Measurements from ENCODE around the gene CEP170B. TPM values are rescaled to one million over a fixed set of nuclear protein-coding genes. Genes with fewer than 3 reads are reported as not detected.

Gene CEP170B
- total RNA-seq, 2 experiments from 2014 or later = 5.2 to 5.3 TPM

DNA sequence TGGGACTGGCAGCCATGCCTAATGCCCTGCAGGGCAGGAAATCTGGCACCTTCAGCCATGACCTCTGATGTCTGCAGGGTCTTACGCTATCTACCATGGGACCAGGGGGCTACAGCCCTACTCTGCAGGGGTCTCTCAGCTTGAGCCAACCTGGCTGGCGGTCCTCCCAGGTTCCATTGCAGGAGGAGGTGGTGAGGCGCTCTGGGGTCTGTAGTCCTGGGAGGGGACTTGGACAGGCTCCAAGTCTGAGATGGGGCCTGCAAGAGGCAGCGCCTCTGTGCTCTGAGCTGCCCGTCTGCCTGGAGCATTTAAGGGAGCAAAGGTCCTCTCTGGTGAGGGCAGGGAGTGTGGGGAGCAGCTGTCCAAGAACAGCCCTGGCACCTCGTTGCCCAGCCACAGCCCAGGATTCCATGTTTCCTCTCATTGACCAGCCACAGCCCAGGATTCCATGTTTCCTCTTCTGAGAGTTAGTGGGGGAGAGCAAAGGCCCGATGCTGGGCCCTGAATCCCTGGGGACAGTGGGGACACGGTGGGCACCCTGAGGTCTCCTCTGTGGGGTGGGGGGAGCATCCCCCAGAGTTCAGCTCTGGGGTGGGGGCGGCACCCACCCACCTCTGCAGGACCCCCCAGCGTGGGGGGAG, 60.3 kb downstream of the CEP170B start:
- intact Hi-C loops (cut with micrococcal nuclease) = no loop called here
- H3K4me3 Mint-ChIP-seq = no peak overlapping the region
- no peak overlapping the region for H3K27ac Mint-ChIP-seq
- POLR2A ChIA-PET = no interaction called here
- H3K36me3 Mint-ChIP-seq = no peaks in the 10 kb centered on the region
- peaks cover 3% of the 10 kb centered on the region for H3K4me1 Mint-ChIP-seq (ENCODE audit: low read depth)
- DNase-seq = no peak
- CTCF ChIA-PET = no interaction called here
- H3K27me3 Mint-ChIP-seq = peaks cover 2% of the 10 kb centered on the region
- H3K9me3 Mint-ChIP-seq = peaks cover 3% of the 10 kb centered on the region

GRCh38 chr14:104925855-104926609, 61.0 kb downstream of the CEP170B start:
- Mint-ChIP-seq H3K27me3 (peaks cover 2% of the 10 kb centered on the region), H3K27ac (no peak overlapping the region), H3K4me1 (ENCODE audit: low read depth) (peaks cover 3% of the 10 kb centered on the region), H3K9me3 (peaks cover 3% of the 10 kb centered on the region), H3K4me3 (no peak overlapping the region), H3K36me3 (no peaks in the 10 kb centered on the region)
- CTCF ChIA-PET = no interaction called here
- DNase-seq = no peak
- intact Hi-C loops (cut with micrococcal nuclease) = no loop called here
- POLR2A ChIA-PET = no interaction called here

DNA sequence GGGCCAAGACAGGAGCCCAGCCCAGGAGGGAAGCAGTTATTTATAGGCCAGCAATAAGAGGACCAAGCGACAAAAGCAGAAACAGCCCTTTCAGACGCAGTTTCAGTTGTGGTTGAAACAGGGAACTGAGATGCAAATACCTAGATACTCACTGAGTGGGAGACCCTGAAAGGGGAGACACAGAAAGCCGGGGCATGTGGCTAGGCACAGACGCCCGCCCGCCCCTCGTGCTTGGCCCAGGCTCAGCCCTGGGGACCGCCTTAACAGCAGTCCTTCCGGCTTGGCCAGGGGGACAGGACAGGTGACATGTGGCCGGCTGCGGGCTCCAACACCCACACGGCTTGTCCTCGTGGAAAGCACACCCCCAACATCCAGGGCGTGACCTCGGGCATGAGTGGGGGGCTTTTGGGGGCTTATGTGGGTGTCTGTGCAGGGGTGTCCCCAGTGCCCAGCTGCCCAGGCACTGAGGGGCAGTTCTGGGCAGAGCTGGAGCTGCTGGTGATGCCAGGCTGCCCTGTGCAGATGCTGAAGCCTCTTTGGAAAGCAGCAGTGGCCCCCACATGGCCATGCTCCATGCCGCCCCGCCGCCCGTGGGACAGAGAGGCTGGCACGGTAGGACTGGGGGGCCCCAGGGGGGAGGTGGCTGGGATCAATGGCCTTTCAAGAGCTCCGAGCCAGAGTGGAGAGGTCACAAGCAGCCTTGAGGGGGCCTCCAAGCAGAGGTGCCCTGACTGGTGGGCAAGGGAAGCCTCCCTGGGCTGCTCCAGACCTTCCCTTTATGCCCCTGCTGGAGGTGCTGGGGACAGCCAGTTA, 61.8 kb downstream of the CEP170B start:
- Mint-ChIP-seq H3K27ac (no peak overlapping the region), H3K4me3 (no peak overlapping the region), H3K4me1 (ENCODE audit: low read depth) (peaks cover 3% of the 10 kb centered on the region), H3K27me3 (peaks cover 2% of the 10 kb centered on the region), H3K9me3 (peaks cover 3% of the 10 kb centered on the region), H3K36me3 (no peaks in the 10 kb centered on the region)
- intact Hi-C loops (cut with micrococcal nuclease) = no loop called here
- POLR2A ChIA-PET = no interaction called here
- CTCF ChIA-PET = no interaction called here
- no peak for DNase-seq

- H3K9me3 Mint-ChIP-seq = peaks cover 3% of the 10 kb centered on the region
- intact Hi-C loops (cut with micrococcal nuclease) = no loop called here
- peaks cover 3% of the 10 kb centered on the region for H3K4me1 Mint-ChIP-seq (ENCODE audit: low read depth)
- peaks cover 2% of the 10 kb centered on the region for H3K27me3 Mint-ChIP-seq
- POLR2A ChIA-PET = no interaction called here
- DNase-seq = no peak
- no peaks in the 10 kb centered on the region for H3K36me3 Mint-ChIP-seq
- CTCF ChIA-PET = no interaction called here
- H3K4me3 Mint-ChIP-seq = no peak overlapping the region
- H3K27ac Mint-ChIP-seq = no peak overlapping the region
Observed at GRCh38 chr14:104927432-104927816, 62.4 kb downstream of the CEP170B start.

GRCh38 chr14:104927901-104928300, 62.8 kb downstream of the CEP170B start:
- H3K4me3 Mint-ChIP-seq = no peak overlapping the region
- CTCF ChIA-PET = no interaction called here

DNA sequence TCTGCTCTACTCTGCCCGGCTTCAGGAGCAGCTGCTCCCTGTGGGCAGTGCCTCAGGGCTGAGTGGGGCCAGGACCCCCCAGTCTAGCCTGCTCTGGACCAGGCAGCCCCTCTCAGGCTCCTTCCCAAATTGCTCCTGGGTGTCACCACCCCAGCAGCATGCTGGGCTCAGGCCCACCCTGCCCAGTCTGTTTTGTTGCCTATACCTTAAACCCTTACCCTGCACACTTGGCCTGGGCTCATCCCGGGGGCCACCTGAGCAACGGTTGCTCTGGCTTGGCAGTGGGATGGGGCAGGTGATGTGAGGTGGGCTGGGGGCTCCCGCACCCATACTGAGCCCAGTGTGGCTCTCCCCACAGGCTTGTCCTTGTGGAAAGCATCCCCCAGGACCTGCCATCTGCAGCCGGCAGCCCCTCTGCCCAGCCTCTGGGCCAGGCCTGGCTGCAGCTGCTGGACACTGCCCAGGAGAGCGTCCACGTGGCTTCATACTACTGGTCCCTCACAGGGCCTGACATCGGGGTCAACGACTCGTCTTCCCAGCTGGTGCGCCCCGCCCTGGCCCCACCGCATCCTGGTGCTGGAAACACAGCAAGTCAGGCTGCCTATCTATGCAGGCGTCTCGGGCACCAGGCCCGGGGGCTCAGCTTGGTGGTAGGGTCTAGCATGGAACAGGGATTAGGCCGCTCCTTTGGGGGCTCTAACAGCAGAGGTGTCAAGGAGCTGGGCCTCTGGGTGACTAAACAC, 63.5 kb downstream of the CEP170B start:
- Mint-ChIP-seq H3K27me3 (peaks cover 2% of the 10 kb centered on the region), H3K4me3 (no peak overlapping the region), H3K9me3 (peaks cover 3% of the 10 kb centered on the region), H3K4me1 (ENCODE audit: low read depth) (peaks cover 3% of the 10 kb centered on the region), H3K36me3 (no peaks in the 10 kb centered on the region), H3K27ac (no peak overlapping the region)
- intact Hi-C loops (cut with micrococcal nuclease) = no loop called here
- ChIA-PET CTCF (no interaction called here), POLR2A (no interaction called here)
- DNase-seq = no peak

More at GRCh38 chr14:104927901-104928300, 62.8 kb downstream of the CEP170B start:
- Mint-ChIP-seq H3K27me3 (peaks cover 2% of the 10 kb centered on the region), H3K9me3 (peaks cover 3% of the 10 kb centered on the region), H3K4me1 (ENCODE audit: low read depth) (peaks cover 3% of the 10 kb centered on the region), H3K36me3 (no peaks in the 10 kb centered on the region), H3K27ac (no peak overlapping the region)
- intact Hi-C loops (cut with micrococcal nuclease) = no loop called here
- POLR2A ChIA-PET = no interaction called here
- no peak for DNase-seq

- POLR2A ChIA-PET = no interaction called here
Observed at GRCh38 chr14:104929268-104930230, 64.5 kb downstream of the CEP170B start.

GRCh38 chr14:104930526-104931303, 65.6 kb downstream of the CEP170B start:
- Mint-ChIP-seq H3K36me3 (no peaks in the 10 kb centered on the region), H3K4me1 (ENCODE audit: low read depth) (peaks cover 3% of the 10 kb centered on the region), H3K27me3 (peaks cover 9% of the 10 kb centered on the region), H3K4me3 (no peak overlapping the region), H3K27ac (no peak overlapping the region), H3K9me3 (no peaks in the 10 kb centered on the region)
- DNase-seq = no peak
- POLR2A ChIA-PET = no interaction called here
- intact Hi-C loops (cut with micrococcal nuclease) = no loop called here
- CTCF ChIA-PET = no interaction called here

More at GRCh38 chr14:104929268-104930230, 64.5 kb downstream of the CEP170B start:
- CTCF ChIA-PET = no interaction called here
- Mint-ChIP-seq H3K27me3 (peaks cover 7% of the 10 kb centered on the region), H3K27ac (no peak overlapping the region), H3K36me3 (no peaks in the 10 kb centered on the region), H3K4me1 (ENCODE audit: low read depth) (peaks cover 3% of the 10 kb centered on the region), H3K4me3 (no peak overlapping the region), H3K9me3 (no peaks in the 10 kb centered on the region)
- intact Hi-C loops (cut with micrococcal nuclease) = no loop called here
- no peak for DNase-seq

- CTCF ChIA-PET = no interaction called here
- DNase-seq = no peak
- H3K36me3 Mint-ChIP-seq = no peaks in the 10 kb centered on the region
- peaks cover 9% of the 10 kb centered on the region for H3K27me3 Mint-ChIP-seq
- intact Hi-C loops (cut with micrococcal nuclease) = no loop called here
- POLR2A ChIA-PET = no interaction called here
- no peaks in the 10 kb centered on the region for H3K9me3 Mint-ChIP-seq
- no peak overlapping the region for H3K4me3 Mint-ChIP-seq
- H3K27ac Mint-ChIP-seq = no peak overlapping the region
- H3K4me1 Mint-ChIP-seq (ENCODE audit: low read depth) = peaks cover 3% of the 10 kb centered on the region
Observed at GRCh38 chr14:104931304-104931770, 66.3 kb downstream of the CEP170B start.

- ChIA-PET CTCF (interaction anchor here (1.3 kb wide), 1 partner anchor 163 kb away, joined by 4 read pairs; no protein-coding TSS in a partner anchor), POLR2A (no interaction called here)
- no peak for DNase-seq
- Mint-ChIP-seq H3K36me3 (no peaks in the 10 kb centered on the region), H3K4me1 (ENCODE audit: low read depth) (no peaks in the 10 kb centered on the region), H3K27ac (no peak overlapping the region), H3K9me3 (no peaks in the 10 kb centered on the region), H3K4me3 (no peak overlapping the region), H3K27me3 (peaks cover 10% of the 10 kb centered on the region)
- intact Hi-C loops (cut with micrococcal nuclease) = no loop called here
Observed at GRCh38 chr14:104931771-104932675, 67.0 kb downstream of the CEP170B start.
